Amygdala (tissue), 56 donors: ENCODE results near the gene KRTAP10-6.
"Not testable (repeated sequence)": the region's sequence is repeated elsewhere in the genome, so short reads cannot be mapped to it uniquely, and the experiment has no call there.

Experiments used
- DNase-seq, 56 donors: peaks; one replicate each; lab custom pipeline; 2025; lab: John Stamatoyannopoulos, UW

The KRTAP10-6 gene

GRCh38 chr21:44566403-44566802, 25.9 kb downstream of the KRTAP10-6 start:
- DNase-seq = no peak

- no peak for DNase-seq
Measured at GRCh38 chr21:44564886-44565598, 27.3 kb downstream of the KRTAP10-6 start.

GRCh38 chr21:44564099-44564498, 28.2 kb downstream of the KRTAP10-6 start:
- no peak for DNase-seq

GRCh38 chr21:44558695-44559094, 33.6 kb downstream of the KRTAP10-6 start, which contains the start of gene KRTAP10-3:
Gene KRTAP10-3, minus strand, starts transcription at chr21:44558795. Its CDS starts 80 bp downstream, at chr21:44558715.
- DNase-seq = no peak

- not testable (repeated sequence) for DNase-seq
Measured at GRCh38 chr21:44558329-44558675, 34.0 kb downstream of the KRTAP10-6 start.

GRCh38 chr21:44557491-44558328, 34.6 kb downstream of the KRTAP10-6 start:
- no peak for DNase-seq

- DNase-seq = no peak
Measured at GRCh38 chr21:44556879-44557278, 35.4 kb downstream of the KRTAP10-6 start.

- DNase-seq = no peak
Measured at GRCh38 chr21:44555200-44555875, 37.0 kb downstream of the KRTAP10-6 start.

GRCh38 chr21:44552681-44553080, 39.6 kb downstream of the KRTAP10-6 start:
- no peak for DNase-seq

GRCh38 chr21:44552136-44552535, 40.2 kb downstream of the KRTAP10-6 start:
- no peak for DNase-seq

- no peak for DNase-seq
Measured at GRCh38 chr21:44551340-44551961, 40.9 kb downstream of the KRTAP10-6 start, which contains the start of gene KRTAP10-2. Gene KRTAP10-2, minus strand, starts transcription at chr21:44551505. Its CDS starts 47 bp downstream, at chr21:44551458.

- DNase-seq = no peak
Measured at GRCh38 chr21:44550807-44551206, 41.5 kb downstream of the KRTAP10-6 start.

GRCh38 chr21:44550285-44550684, 42.0 kb downstream of the KRTAP10-6 start:
- not testable (repeated sequence) for DNase-seq

GRCh38 chr21:44549525-44550211, 42.6 kb downstream of the KRTAP10-6 start:
- no peak for DNase-seq

GRCh38 chr21:44548922-44549321, 43.4 kb downstream of the KRTAP10-6 start:
- DNase-seq = no peak

GRCh38 chr21:44548381-44548780, 43.9 kb downstream of the KRTAP10-6 start:
- no peak for DNase-seq

- DNase-seq = no peak
Measured at GRCh38 chr21:44547656-44548331, 44.5 kb downstream of the KRTAP10-6 start.

- DNase-seq = no peak
Measured at GRCh38 chr21:44544566-44544965, 47.7 kb downstream of the KRTAP10-6 start.

GRCh38 chr21:44542716-44543115, 49.6 kb downstream of the KRTAP10-6 start:
- DNase-seq = no peak
